ENCODE data around the gene ABCB6.
"Not testable (repeated sequence)": the region's sequence is repeated elsewhere in the genome, so short reads cannot be mapped to it uniquely, and the experiment has no call there.

Gene ABCB6

GRCh38 chr2:219213486-219214071 lies 5.2 kb downstream of the ABCB6 start:
- no peak for DNase-seq (ENCODE audit: low spot score)

- no peak for DNase-seq (ENCODE audit: low spot score)
Observed at GRCh38 chr2:219213026-219213415, 5.7 kb downstream of the ABCB6 start.

GRCh38 chr2:219210886-219211362 lies 7.8 kb downstream of the ABCB6 start:
- DNase-seq (ENCODE audit: low spot score): no peak

- DNase-seq (ENCODE audit: low spot score): no peak
Observed at GRCh38 chr2:219210196-219210885, 8.4 kb downstream of the ABCB6 start.

GRCh38 chr2:219209236-219210195 lies 9.2 kb downstream of the ABCB6 start:
- DNase-seq (ENCODE audit: low spot score): no peak

GRCh38 chr2:219207884-219208740 lies 10.6 kb downstream of the ABCB6 start:
- no peak for DNase-seq (ENCODE audit: low spot score)

GRCh38 chr2:219207134-219207883 lies 11.4 kb downstream of the ABCB6 start:
- DNase-seq (ENCODE audit: low spot score): no peak

- DNase-seq (ENCODE audit: low spot score): peak; percentile 98
Observed at GRCh38 chr2:219206328-219207133, 12.2 kb downstream of the ABCB6 start, which contains the start of gene ZFAND2B. Gene ZFAND2B, plus strand, starts transcription at chr2:219206782. Its CDS starts 206 bp downstream, at chr2:219206988.

- no peak for DNase-seq (ENCODE audit: low spot score)
Observed at GRCh38 chr2:219205981-219206327, 12.8 kb downstream of the ABCB6 start.

GRCh38 chr2:219205165-219205538 lies 13.6 kb downstream of the ABCB6 start:
- no peak for DNase-seq (ENCODE audit: low spot score)

- DNase-seq (ENCODE audit: low spot score): no peak
Observed at GRCh38 chr2:219204425-219205164, 14.2 kb downstream of the ABCB6 start.

GRCh38 chr2:219201331-219201730 lies 17.4 kb downstream of the ABCB6 start:
- not testable (repeated sequence) for DNase-seq (ENCODE audit: low spot score)

GRCh38 chr2:219200502-219201326 lies 18.0 kb downstream of the ABCB6 start:
- not testable (repeated sequence) for DNase-seq (ENCODE audit: low spot score)

- no peak for DNase-seq (ENCODE audit: low spot score)
Observed at GRCh38 chr2:219199470-219200211, 19.1 kb downstream of the ABCB6 start.

- no peak for DNase-seq (ENCODE audit: low spot score)
Observed at GRCh38 chr2:219198974-219199373, 19.8 kb downstream of the ABCB6 start.

GRCh38 chr2:219197388-219197787 lies 21.4 kb downstream of the ABCB6 start:
- DNase-seq (ENCODE audit: low spot score): no peak

GRCh38 chr2:219186754-219187456 lies 31.9 kb downstream of the ABCB6 start:
- peak; percentile 15 for DNase-seq (ENCODE audit: low spot score)

Data from germinal center (tissue), 1 donor.